GM23338 (cell line): ENCODE results near the gene DTNBP1.

Experiments
- EZH2 ChIP-seq: fragments of 200-600 bp; sonication (generic); IDR thresholded peaks from one replicate; pipeline ENCODE4 v1.8.0; 2017; ENCODE audit warnings: antibody characterized with exemption, mild to moderate bottlenecking, low read depth; ENCODE audit not compliant: unreplicated experiment
- EZH2phosphoT487 ChIP-seq: fragments of 200-600 bp; sonication (generic); IDR thresholded peaks from one replicate; pipeline ENCODE4 v1.8.1; 2018; ENCODE audit warnings: antibody characterized with exemption; ENCODE audit not compliant: unreplicated experiment
- JUNB ChIP-seq: IDR thresholded peaks from one replicate; pipeline ENCODE4 v1.6.1; 2016; ENCODE audit warnings: antibody characterized with exemption; ENCODE audit not compliant: unreplicated experiment
- POLR2AphosphoS5 ChIP-seq: IDR thresholded peaks from 2 replicates; pipeline ENCODE4 v1.6.1; 2016; ENCODE audit warnings: antibody characterized with exemption, low read depth
- STAT1 ChIP-seq: IDR thresholded peaks from one replicate; pipeline ENCODE4 v1.6.1; 2016; ENCODE audit warnings: antibody characterized with exemption; ENCODE audit not compliant: unreplicated experiment
- TF ChIP-seq, protein P1 (sequence below), 2 experiments: fragments of 200-600 bp in 1 of 2; sonication (generic) in 1 of 2; conservative IDR thresholded peaks; 2 replicates each; pipeline versions ENCODE4 v1.5.1 to v1.6.1; 2016 to 2017; ENCODE audit warnings: antibody characterized with exemption in 2 of 2, low read depth in 2 of 2, mild to moderate bottlenecking in 2 of 2, moderate library complexity in 1 of 2

DNA sequence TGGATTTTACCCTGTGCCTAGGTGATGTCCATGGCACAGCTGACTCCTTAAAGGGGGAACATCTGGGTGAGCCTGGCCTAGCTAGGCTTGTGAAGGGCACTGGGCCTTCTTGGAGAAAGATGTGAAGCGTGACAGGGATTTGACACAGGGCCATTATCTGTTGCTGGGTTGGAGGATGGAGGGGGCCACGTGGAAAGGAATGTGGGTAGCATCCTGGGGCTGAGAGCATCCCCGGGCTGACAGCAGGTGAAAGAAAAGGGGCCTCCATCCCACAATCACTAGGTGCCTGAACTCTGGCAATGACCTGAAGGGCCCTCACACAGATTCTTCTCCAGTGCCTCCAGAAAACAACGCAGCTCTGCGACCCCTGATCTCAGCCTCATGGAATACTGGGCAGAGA, 124.7 kb downstream of the DTNBP1 start:
- TF ChIP-seq EZH2 (no peak), POLR2AphosphoS5 (no peak), EZH2phosphoT487 (no peak), JUNB (no peak), STAT1 (no peak)
- TF ChIP-seq, protein P1, sequence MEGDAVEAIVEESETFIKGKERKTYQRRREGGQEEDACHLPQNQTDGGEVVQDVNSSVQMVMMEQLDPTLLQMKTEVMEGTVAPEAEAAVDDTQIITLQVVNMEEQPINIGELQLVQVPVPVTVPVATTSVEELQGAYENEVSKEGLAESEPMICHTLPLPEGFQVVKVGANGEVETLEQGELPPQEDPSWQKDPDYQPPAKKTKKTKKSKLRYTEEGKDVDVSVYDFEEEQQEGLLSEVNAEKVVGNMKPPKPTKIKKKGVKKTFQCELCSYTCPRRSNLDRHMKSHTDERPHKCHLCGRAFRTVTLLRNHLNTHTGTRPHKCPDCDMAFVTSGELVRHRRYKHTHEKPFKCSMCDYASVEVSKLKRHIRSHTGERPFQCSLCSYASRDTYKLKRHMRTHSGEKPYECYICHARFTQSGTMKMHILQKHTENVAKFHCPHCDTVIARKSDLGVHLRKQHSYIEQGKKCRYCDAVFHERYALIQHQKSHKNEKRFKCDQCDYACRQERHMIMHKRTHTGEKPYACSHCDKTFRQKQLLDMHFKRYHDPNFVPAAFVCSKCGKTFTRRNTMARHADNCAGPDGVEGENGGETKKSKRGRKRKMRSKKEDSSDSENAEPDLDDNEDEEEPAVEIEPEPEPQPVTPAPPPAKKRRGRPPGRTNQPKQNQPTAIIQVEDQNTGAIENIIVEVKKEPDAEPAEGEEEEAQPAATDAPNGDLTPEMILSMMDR (conservative IDR thresholded peaks at IDR 0.05; ENCODE audit: low read depth in 2 of 2) = no peak
